CD4-positive, CD25-positive, alpha-beta regulatory T cell (primary cell): Measurements from ENCODE around the gene GJB2. TPM values are rescaled to one million over a fixed set of nuclear protein-coding genes. Genes with fewer than 3 reads are reported as not detected.

Experiments used
- ATAC-seq, 2 donors: fragments of 150-1000 bp; cut with Tn5 transposase; one replicate each; pipeline ENCODE4 v1.10.0; 2021; ENCODE audit warnings: low read depth in 2 of 2, moderate number of reproducible peaks in 2 of 2, moderate library complexity in 1 of 2
- DNase-seq, 3 donors: peaks; one replicate each; pipeline versions ENCODE4 v3.0.0 to v3.0.0-alpha.2; 2012 to 2022; ENCODE audit warnings: mixed read lengths in 1 of 3
- H3K27ac ChIP-seq: one replicate; pipeline ENCODE4 v1.7.0; 2013; ENCODE audit warnings: mild to moderate bottlenecking, low read length; ENCODE audit not compliant: insufficient read depth, poor library complexity, severe bottlenecking
- H3K27me3 ChIP-seq: one replicate; pipeline ENCODE4 v1.7.0; 2013; ENCODE audit warnings: low read length; ENCODE audit not compliant: control insufficient read depth, insufficient read depth
- H3K36me3 ChIP-seq: one replicate; pipeline ENCODE4 v1.7.0; 2013; ENCODE audit warnings: mild to moderate bottlenecking, low read length, moderate library complexity; ENCODE audit not compliant: control insufficient read depth, insufficient read depth
- H3K4me1 ChIP-seq: 2 replicates; pipeline ENCODE4 v1.7.0; 2013; ENCODE audit warnings: mild to moderate bottlenecking, low read length; ENCODE audit not compliant: insufficient read depth, control insufficient read depth, poor library complexity, severe bottlenecking
- H3K4me3 ChIP-seq: one replicate; pipeline ENCODE4 v1.7.0; 2013; ENCODE audit warnings: low read depth, mild to moderate bottlenecking, low read length, moderate library complexity
- H3K9me3 ChIP-seq, 2 experiments: 1 replicate in 1 of 2; 2 replicates in 1 of 2; pipeline ENCODE4 v1.7.0; 2013; ENCODE audit warnings: low read length in 2 of 2, mild to moderate bottlenecking in 1 of 2, moderate library complexity in 1 of 2; ENCODE audit not compliant: control insufficient read depth in 2 of 2
- H3K27ac Mint-ChIP-seq, 3 donors: one replicate each; pipeline ENCODE4 v1.8.0; 2020 to 2022; ENCODE audit warnings: mild to moderate bottlenecking in 3 of 3, mixed read lengths in 3 of 3, moderate library complexity in 2 of 3
- H3K27me3 Mint-ChIP-seq: one replicate; pipeline ENCODE4 v1.8.0; 2022; ENCODE audit warnings: mild to moderate bottlenecking, mixed read lengths
- H3K36me3 Mint-ChIP-seq: one replicate; pipeline ENCODE4 v1.8.0; 2020; ENCODE audit warnings: mixed read lengths
- H3K4me1 Mint-ChIP-seq, 4 donors: one replicate each; pipeline ENCODE4 v1.8.0; 2020 to 2022; ENCODE audit warnings: mixed read lengths in 4 of 4, mild to moderate bottlenecking in 1 of 4
- H3K4me3 Mint-ChIP-seq, 4 donors: one replicate each; pipeline ENCODE4 v1.8.0; 2020 to 2022; ENCODE audit warnings: mild to moderate bottlenecking in 4 of 4, mixed read lengths in 4 of 4, moderate library complexity in 3 of 4
- H3K9me3 Mint-ChIP-seq, 7 donors: one replicate each; pipeline ENCODE4 v1.8.0; 2020 to 2022; ENCODE audit warnings: mixed read lengths in 7 of 7, mild to moderate bottlenecking in 3 of 7, moderate library complexity in 2 of 7
- polyA plus RNA-seq, 4 donors: library from polyadenylated mRNA; unstranded; fragments of 300-500 nt; fragmentation: Illumina TruSeq; gene quantifications; one replicate each; pipeline ENCODE4 v1.2.3, GENCODE V29; 2021
- total RNA-seq: library from RNA; stranded (reverse); gene quantifications from one replicate; pipeline ENCODE4 v1.2.3, GENCODE V29; 2022

The GJB2 gene
- not detected for total RNA-seq
- polyA plus RNA-seq: not detected

- peaks cover 80% of the 10 kb centered on the region for H3K27me3 Mint-ChIP-seq
- Histone ChIP-seq H3K4me1 (peaks cover 29% of the 10 kb centered on the region), H3K27me3 (peaks cover 51% of the 10 kb centered on the region), H3K9me3 (no peaks in the 10 kb centered on the region), H3K27ac (no peak within 1 kb of the TSS), H3K4me3 (peak within 1 kb of the TSS; percentile 34), H3K36me3 (no peaks in the 10 kb centered on the region)
- H3K4me1 Mint-ChIP-seq: peaks cover 0 to 27% (median 19%) of the 10 kb centered on the region in 4 donors
- H3K36me3 Mint-ChIP-seq: no peaks in the 10 kb centered on the region
- no peaks in the 10 kb centered on the region for H3K9me3 Mint-ChIP-seq
- H3K27ac Mint-ChIP-seq: peak within 1 kb of the TSS in 1 of 3 donors; percentile 46
- peak in 1 of 3 donors; percentile 21 for DNase-seq
- peak within 1 kb of the TSS; percentile 68 to 90 (median 78) for H3K4me3 Mint-ChIP-seq
- no peak for ATAC-seq
Observed at GRCh38 chr13:20192836-20193161, at the start of gene GJB2. TSS of gene GJB2 (minus strand) at chr13:20192938. CDS start at chr13:20189581, 3,357 bp downstream.

DNA sequence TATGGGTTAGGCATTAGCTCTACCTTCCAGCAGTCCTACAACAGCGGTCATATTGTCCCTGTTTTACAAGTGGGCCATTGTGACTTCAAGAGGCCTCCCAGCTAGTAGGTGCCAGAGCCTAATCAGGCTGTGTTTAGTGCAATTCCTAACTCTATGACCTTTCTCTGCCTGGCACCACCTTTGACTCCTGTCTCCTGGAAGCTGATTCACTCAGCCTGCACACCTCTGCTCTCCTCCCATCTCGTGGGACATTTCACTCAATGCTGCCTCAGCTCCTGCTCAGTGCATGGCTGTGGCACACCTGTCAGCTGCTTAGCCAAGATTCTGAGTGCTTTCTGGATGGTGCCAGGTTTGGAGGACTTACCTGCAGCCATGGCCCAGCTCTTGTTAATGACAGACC is 48.9 kb upstream of the GJB2 start:
- Histone ChIP-seq H3K4me3 (no peak overlapping the region), H3K27me3 (peaks cover 4% of the 10 kb centered on the region), H3K27ac (no peak overlapping the region), H3K36me3 (no peaks in the 10 kb centered on the region), H3K9me3 (no peaks in the 10 kb centered on the region), H3K4me1 (no peaks in the 10 kb centered on the region)
- Mint-ChIP-seq H3K36me3 (no peaks in the 10 kb centered on the region), H3K9me3 (peaks cover 0 to 2% (median 0%) of the 10 kb centered on the region in 7 donors), H3K4me1 (peaks cover 0 to 9% (median 4%) of the 10 kb centered on the region in 4 donors), H3K4me3 (no peak overlapping the region), H3K27ac (no peak overlapping the region), H3K27me3 (peaks cover 9% of the 10 kb centered on the region)
- ATAC-seq (no peak), DNase-seq (no peak)

GRCh38 chr13:20239748-20240147 is 47.0 kb upstream of the GJB2 start:
- H3K9me3 Mint-ChIP-seq: peaks cover 0 to 2% (median 0%) of the 10 kb centered on the region in 7 donors
- no peaks in the 10 kb centered on the region for H3K36me3 ChIP-seq
- ATAC-seq: no peak
- no peaks in the 10 kb centered on the region for H3K4me1 ChIP-seq
- H3K27ac ChIP-seq: no peak overlapping the region
- peaks cover 23% of the 10 kb centered on the region for H3K27me3 Mint-ChIP-seq
- H3K4me1 Mint-ChIP-seq: peaks cover 0 to 8% (median 4%) of the 10 kb centered on the region in 4 donors
- H3K27me3 ChIP-seq: peaks cover 4% of the 10 kb centered on the region
- no peak overlapping the region for H3K4me3 ChIP-seq
- DNase-seq: no peak
- no peak overlapping the region for H3K27ac Mint-ChIP-seq
- H3K9me3 ChIP-seq: no peaks in the 10 kb centered on the region
- H3K4me3 Mint-ChIP-seq: no peak overlapping the region
- H3K36me3 Mint-ChIP-seq: no peaks in the 10 kb centered on the region

- peaks cover 7 to 21% (median 17%) of the 10 kb centered on the region in 4 donors for H3K4me1 Mint-ChIP-seq
- Histone ChIP-seq H3K36me3 (no peaks in the 10 kb centered on the region), H3K27ac (no peak overlapping the region), H3K27me3 (peaks cover 6% of the 10 kb centered on the region), H3K4me3 (no peak overlapping the region), H3K4me1 (peaks cover 17% of the 10 kb centered on the region), H3K9me3 (no peaks in the 10 kb centered on the region)
- peak overlapping the region in 3 of 4 donors; percentile 50 to 61 (median 50) for H3K4me3 Mint-ChIP-seq
- peaks cover 0 to 3% (median 0%) of the 10 kb centered on the region in 7 donors for H3K9me3 Mint-ChIP-seq
- H3K27ac Mint-ChIP-seq: peak overlapping the region in 1 of 3 donors; percentile 27
- ATAC-seq: peak in 1 of 2 donors; percentile 14
- DNase-seq: no peak
- H3K27me3 Mint-ChIP-seq: peaks cover 63% of the 10 kb centered on the region
- H3K36me3 Mint-ChIP-seq: no peaks in the 10 kb centered on the region
Observed at GRCh38 chr13:20232556-20233277, 40.0 kb upstream of the GJB2 start.

- Histone ChIP-seq H3K27me3 (peaks cover 6% of the 10 kb centered on the region), H3K4me3 (peak within 1 kb of the TSS; percentile 81), H3K4me1 (peaks cover 17% of the 10 kb centered on the region), H3K9me3 (no peaks in the 10 kb centered on the region), H3K27ac (peak within 1 kb of the TSS; percentile 29), H3K36me3 (no peaks in the 10 kb centered on the region)
- DNase-seq (peak; percentile 14 to 53 (median 43)), ATAC-seq (peak; percentile 58 to 59)
- Mint-ChIP-seq H3K36me3 (no peaks in the 10 kb centered on the region), H3K27ac (peak within 1 kb of the TSS; percentile 81 to 96 (median 90)), H3K9me3 (peaks cover 0 to 5% (median 0%) of the 10 kb centered on the region in 7 donors), H3K4me1 (peaks cover 7 to 21% (median 17%) of the 10 kb centered on the region in 4 donors), H3K4me3 (peak within 1 kb of the TSS; percentile 84 to 97 (median 94)), H3K27me3 (peaks cover 58% of the 10 kb centered on the region)
Observed at GRCh38 chr13:20231839-20232555, 39.3 kb upstream of the GJB2 start, which contains the start of gene GJB6. TSS of gene GJB6 (minus strand) at chr13:20232319. CDS start at chr13:20223480, 8,839 bp downstream.

GRCh38 chr13:20230913-20231838 is 38.4 kb upstream of the GJB2 start:
- ATAC-seq (peak; percentile 49 to 50), DNase-seq (peak; percentile 6 to 76 (median 33))
- Histone ChIP-seq H3K4me1 (peaks cover 17% of the 10 kb centered on the region), H3K36me3 (no peaks in the 10 kb centered on the region), H3K27me3 (peaks cover 6% of the 10 kb centered on the region), H3K4me3 (peak overlapping the region; percentile 81), H3K27ac (peak overlapping the region; percentile 29), H3K9me3 (no peaks in the 10 kb centered on the region)
- Mint-ChIP-seq H3K27ac (peak overlapping the region; percentile 81 to 96 (median 90)), H3K27me3 (peaks cover 51% of the 10 kb centered on the region), H3K4me3 (peak overlapping the region; percentile 84 to 97 (median 94)), H3K4me1 (peaks cover 7 to 21% (median 17%) of the 10 kb centered on the region in 4 donors), H3K9me3 (peaks cover 0 to 5% (median 0%) of the 10 kb centered on the region in 7 donors), H3K36me3 (no peaks in the 10 kb centered on the region)

DNA sequence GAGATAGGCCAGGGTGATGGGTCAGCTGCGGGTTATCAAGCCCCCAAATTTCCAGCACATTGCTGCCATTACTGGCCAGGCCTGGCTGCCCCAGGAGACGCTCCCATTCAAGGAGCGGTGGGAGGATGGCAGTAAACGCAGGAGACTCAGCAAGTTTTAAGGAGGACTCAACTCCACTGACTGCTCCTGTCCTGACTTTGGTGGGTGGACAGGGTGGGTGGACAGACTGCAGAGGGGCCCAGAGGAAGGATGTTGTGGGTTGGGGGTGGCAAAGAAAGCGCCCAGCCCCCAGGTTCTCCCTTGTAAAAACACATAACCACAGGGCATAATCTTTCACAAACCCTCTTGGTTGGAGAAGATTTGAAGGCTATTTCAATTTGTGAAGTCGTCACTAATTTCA is 35.0 kb upstream of the GJB2 start:
- Mint-ChIP-seq H3K27ac (no peak overlapping the region), H3K36me3 (no peaks in the 10 kb centered on the region), H3K9me3 (peaks cover 0 to 2% (median 0%) of the 10 kb centered on the region in 7 donors), H3K27me3 (peaks cover 32% of the 10 kb centered on the region), H3K4me1 (peaks cover 0 to 20% (median 16%) of the 10 kb centered on the region in 4 donors), H3K4me3 (no peak overlapping the region)
- DNase-seq: no peak
- no peaks in the 10 kb centered on the region for H3K36me3 ChIP-seq
- peaks cover 2% of the 10 kb centered on the region for H3K27me3 ChIP-seq
- ATAC-seq: no peak
- H3K4me3 ChIP-seq: no peak overlapping the region
- no peak overlapping the region for H3K27ac ChIP-seq
- peaks cover 15% of the 10 kb centered on the region for H3K4me1 ChIP-seq
- no peaks in the 10 kb centered on the region for H3K9me3 ChIP-seq
